Cardiac muscle cell (in vitro differentiated cells and primary cell): Measurements from ENCODE around the gene NECAB2. TPM values are rescaled to one million over a fixed set of nuclear protein-coding genes. Genes with fewer than 3 reads are reported as not detected.
A peak's percentile ranks its signal among the peaks of the same experiment; 100 is the strongest.

Source experiments
- DNase-seq, 2 donors: peaks; one replicate each; pipeline versions ENCODE4 v3.0.0 to v3.0.0-alpha.2; 2010 to 2017; ENCODE audit warnings: low read depth in 1 of 2, low spot score in 1 of 2
- H3K27ac ChIP-seq: fragments of 200-600 bp; sonication (generic); 2 replicates; pipeline ENCODE4 v1.5.1; 2016
- H3K27me3 ChIP-seq: fragments of 200-600 bp; sonication (generic); 2 replicates; pipeline ENCODE4 v1.6.0; 2016; ENCODE audit warnings: control low read depth
- H3K36me3 ChIP-seq: fragments of 200-600 bp; sonication (generic); 2 replicates; pipeline ENCODE4 v1.5.1; 2016; ENCODE audit warnings: control low read depth
- H3K4me1 ChIP-seq: fragments of 200-600 bp; sonication (generic); 2 replicates; pipeline ENCODE4 v1.8.1; 2017; ENCODE audit warnings: low read depth, mild to moderate bottlenecking, mixed run types
- H3K4me3 ChIP-seq: fragments of 200-600 bp; sonication (generic); 2 replicates; pipeline ENCODE4 v1.5.1; 2016; ENCODE audit warnings: mild to moderate bottlenecking
- H3K9me3 ChIP-seq: fragments of 200-600 bp; sonication (generic); 2 replicates; pipeline ENCODE4 v1.5.1; 2017; ENCODE audit warnings: low read depth, mild to moderate bottlenecking, control low read depth
- polyA plus RNA-seq: library from polyadenylated mRNA; unstranded; fragments of >200 nt; fragmentation: Nextera tagmentation; extraction: Ambion mirVana; gene quantifications from 2 replicates; pipeline ENCODE4 v1.2.1, GENCODE V29; 2016
- total RNA-seq: library from RNA; depleted of rRNA; stranded (reverse); fragments of >200 nt; gene quantifications from 2 replicates; pipeline ENCODE4 v1.2.3, GENCODE V29; 2016
- TF ChIP-seq, protein P1 (sequence below): IDR thresholded peaks from 2 replicates; pipeline ENCODE4 v1.5.1; 2012; ENCODE audit warnings: low read depth, mild to moderate bottlenecking, low read length

The NECAB2 gene
- total and polyA plus RNA-seq, 2 experiments from 2014 or later, result 0.63 to 2.2 TPM

DNA sequence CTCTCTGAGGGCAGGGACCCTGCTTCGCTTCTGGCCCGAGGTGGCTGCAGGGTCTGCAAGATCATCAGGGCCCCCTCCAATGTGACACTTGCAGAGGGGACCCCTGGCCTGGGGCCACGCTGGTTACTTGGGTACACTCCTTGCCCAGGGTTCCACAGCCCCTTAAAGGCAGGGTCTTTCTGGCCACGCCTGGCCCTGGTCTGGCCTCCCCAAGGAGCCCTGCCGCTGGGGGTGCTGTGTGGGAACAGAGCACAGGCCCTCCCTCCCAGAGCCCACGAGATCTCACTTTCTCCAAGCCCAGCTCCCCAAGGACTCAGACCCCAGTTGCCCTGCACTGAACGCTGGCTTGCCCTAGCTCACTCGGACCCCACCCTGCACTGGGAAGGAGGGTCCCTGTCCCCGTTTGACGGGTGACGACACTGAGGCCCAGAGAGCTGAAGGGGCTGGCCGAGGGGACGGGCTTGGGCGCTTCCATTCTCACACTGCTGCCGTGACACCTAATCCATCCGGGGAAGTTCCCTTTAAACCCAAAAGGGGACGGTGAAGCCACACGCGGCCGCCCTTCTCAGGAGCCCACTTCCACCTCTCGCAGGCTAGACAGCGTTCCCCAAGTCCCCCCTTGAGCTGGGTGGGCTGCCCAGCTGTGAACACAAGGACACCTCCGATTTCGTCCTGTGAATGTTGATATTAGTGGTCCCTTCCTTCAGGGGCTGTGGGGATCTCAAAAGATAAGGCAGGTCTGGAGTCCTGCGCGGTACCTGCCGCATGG is 41.9 kb upstream of the NECAB2 start:
- no peak for DNase-seq
- TF ChIP-seq, protein P1, sequence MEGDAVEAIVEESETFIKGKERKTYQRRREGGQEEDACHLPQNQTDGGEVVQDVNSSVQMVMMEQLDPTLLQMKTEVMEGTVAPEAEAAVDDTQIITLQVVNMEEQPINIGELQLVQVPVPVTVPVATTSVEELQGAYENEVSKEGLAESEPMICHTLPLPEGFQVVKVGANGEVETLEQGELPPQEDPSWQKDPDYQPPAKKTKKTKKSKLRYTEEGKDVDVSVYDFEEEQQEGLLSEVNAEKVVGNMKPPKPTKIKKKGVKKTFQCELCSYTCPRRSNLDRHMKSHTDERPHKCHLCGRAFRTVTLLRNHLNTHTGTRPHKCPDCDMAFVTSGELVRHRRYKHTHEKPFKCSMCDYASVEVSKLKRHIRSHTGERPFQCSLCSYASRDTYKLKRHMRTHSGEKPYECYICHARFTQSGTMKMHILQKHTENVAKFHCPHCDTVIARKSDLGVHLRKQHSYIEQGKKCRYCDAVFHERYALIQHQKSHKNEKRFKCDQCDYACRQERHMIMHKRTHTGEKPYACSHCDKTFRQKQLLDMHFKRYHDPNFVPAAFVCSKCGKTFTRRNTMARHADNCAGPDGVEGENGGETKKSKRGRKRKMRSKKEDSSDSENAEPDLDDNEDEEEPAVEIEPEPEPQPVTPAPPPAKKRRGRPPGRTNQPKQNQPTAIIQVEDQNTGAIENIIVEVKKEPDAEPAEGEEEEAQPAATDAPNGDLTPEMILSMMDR, result no peak
- Histone ChIP-seq H3K4me1 (no peaks in the 10 kb centered on the region), H3K27me3 (no peaks in the 10 kb centered on the region), H3K36me3 (no peaks in the 10 kb centered on the region), H3K4me3 (no peak overlapping the region), H3K9me3 (no peaks in the 10 kb centered on the region), H3K27ac (no peak overlapping the region)

- no peaks in the 10 kb centered on the region for H3K9me3 ChIP-seq
- no peaks in the 10 kb centered on the region for H3K36me3 ChIP-seq
- no peaks in the 10 kb centered on the region for H3K4me1 ChIP-seq
- H3K27ac ChIP-seq, result no peak overlapping the region
- H3K27me3 ChIP-seq, result no peaks in the 10 kb centered on the region
- TF ChIP-seq, protein P1, result peak; percentile 96
- DNase-seq, result peak; percentile 62 to 66
- no peak overlapping the region for H3K4me3 ChIP-seq
These were observed 41.2 kb upstream of the NECAB2 start for GRCh38 chr16:83926726-83927397.

- H3K36me3 ChIP-seq, result no peaks in the 10 kb centered on the region
- TF ChIP-seq, protein P1, result no peak
- H3K4me3 ChIP-seq, result no peak overlapping the region
- no peaks in the 10 kb centered on the region for H3K27me3 ChIP-seq
- peak in 1 of 2 donors; percentile 76 for DNase-seq
- H3K9me3 ChIP-seq, result no peaks in the 10 kb centered on the region
- H3K27ac ChIP-seq, result no peak overlapping the region
- no peaks in the 10 kb centered on the region for H3K4me1 ChIP-seq
These were observed 39.5 kb upstream of the NECAB2 start for GRCh38 chr16:83928341-83929055.

- Histone ChIP-seq H3K27me3 (no peaks in the 10 kb centered on the region), H3K4me3 (no peak overlapping the region), H3K9me3 (no peaks in the 10 kb centered on the region), H3K4me1 (no peaks in the 10 kb centered on the region), H3K36me3 (no peaks in the 10 kb centered on the region), H3K27ac (no peak overlapping the region)
- TF ChIP-seq, protein P1, result no peak
- peak in 1 of 2 donors; percentile 33 for DNase-seq
These were observed 38.1 kb upstream of the NECAB2 start for GRCh38 chr16:83929811-83930555.
